CD14-positive monocyte (primary cell): ENCODE measurements around the gene PPP6C. TPM values are rescaled to one million over a fixed set of nuclear protein-coding genes. Genes with fewer than 3 reads are reported as not detected.

Source experiments
- DNase-seq, 3 donors: peaks; one replicate each; pipeline ENCODE4 v3.0.0-alpha.2; 2011 to 2022
- H2AFZ ChIP-seq: 2 replicates; pipeline ENCODE4 v1.6.0; 2012; ENCODE audit warnings: mild to moderate bottlenecking, low read depth, low read length, inconsistent platforms; ENCODE audit not compliant: insufficient read depth, poor library complexity, severe bottlenecking
- H3K27ac ChIP-seq, 2 donors: 1 replicate in 1 of 2; 2 replicates in 1 of 2; pipeline ENCODE4 v1.5.1; 2012 to 2013; ENCODE audit warnings: low read length in 2 of 2, control low read depth in 1 of 2, inconsistent platforms in 1 of 2, low read depth in 1 of 2, mild to moderate bottlenecking in 1 of 2
- H3K27me3 ChIP-seq, 2 donors: one replicate each; pipeline versions ENCODE4 v1.6.0 to v1.6.1; 2011 to 2013; ENCODE audit warnings: low read length in 2 of 2; ENCODE audit not compliant: control insufficient read depth in 2 of 2, insufficient read depth in 2 of 2
- H3K36me3 ChIP-seq, 2 donors: replicated peaks in 1 of 2; 1 replicate in 1 of 2; 2 replicates in 1 of 2; pipeline versions ENCODE4 v1.5.1 to v1.6.1; 2012 to 2013; ENCODE audit warnings: low read length in 2 of 2, control low read depth in 1 of 2, inconsistent platforms in 1 of 2, mild to moderate bottlenecking in 1 of 2; ENCODE audit not compliant: insufficient read depth in 2 of 2, control insufficient read depth in 1 of 2
- H3K4me1 ChIP-seq, 2 donors: 1 replicate in 1 of 2; 2 replicates in 1 of 2; pipeline versions ENCODE4 v1.5.1 to v1.6.1; 2012 to 2013; ENCODE audit warnings: low read length in 2 of 2, control low read depth in 1 of 2, inconsistent platforms in 1 of 2, mild to moderate bottlenecking in 1 of 2, moderate library complexity in 1 of 2; ENCODE audit not compliant: insufficient read depth in 2 of 2, control insufficient read depth in 1 of 2
- H3K4me2 ChIP-seq: replicated peaks from 2 replicates; pipeline ENCODE3; 2012; ENCODE audit warnings: low read length, moderate library complexity, mild to moderate bottlenecking; ENCODE audit not compliant: poor library complexity, severe bottlenecking; ENCODE audit errors: extremely low read depth
- H3K4me3 ChIP-seq, 3 experiments: fragments of 200-600 bp in 1 of 3; sonication (generic) in 1 of 3; replicated peaks in 1 of 3; 1 replicate in 2 of 3; 2 replicates in 1 of 3; pipeline ENCODE4 v1.5.1; 2011 to 2013; ENCODE audit warnings: low read length in 3 of 3, mild to moderate bottlenecking in 3 of 3, control low read depth in 2 of 3, low read depth in 2 of 3, inconsistent platforms in 1 of 3, moderate library complexity in 1 of 3
- H3K79me2 ChIP-seq: 2 replicates; pipeline ENCODE4 v1.6.0; 2012; ENCODE audit warnings: mild to moderate bottlenecking, control low read depth, inconsistent platforms, low read length, moderate library complexity; ENCODE audit not compliant: insufficient read depth
- H3K9ac ChIP-seq: 2 replicates; pipeline ENCODE4 v1.6.0; 2017; ENCODE audit warnings: low read length, mild to moderate bottlenecking; ENCODE audit not compliant: insufficient read depth, poor library complexity, severe bottlenecking
- H3K9me3 ChIP-seq, 2 donors: replicated peaks in 1 of 2; 1 replicate in 1 of 2; 2 replicates in 1 of 2; pipeline versions ENCODE4 v1.5.1 to v1.6.1; 2012 to 2013; ENCODE audit warnings: low read length in 2 of 2, control low read depth in 1 of 2; ENCODE audit not compliant: control insufficient read depth in 1 of 2, insufficient read depth in 1 of 2
- H4K20me1 ChIP-seq: 2 replicates; pipeline ENCODE4 v1.6.0; 2012; ENCODE audit warnings: mild to moderate bottlenecking, low read length, control low read depth, moderate library complexity; ENCODE audit not compliant: insufficient read depth
- H3K27ac Mint-ChIP-seq, 7 donors: one replicate each; pipeline ENCODE4 v1.8.0; 2020; ENCODE audit warnings: mild to moderate bottlenecking in 7 of 7, mixed read lengths in 7 of 7, moderate library complexity in 6 of 7, inconsistent platforms in 2 of 7
- H3K27me3 Mint-ChIP-seq, 3 donors: one replicate each; pipeline ENCODE4 v1.8.0; 2021 to 2022; ENCODE audit warnings: low read depth in 3 of 3, mild to moderate bottlenecking in 3 of 3, mixed read lengths in 3 of 3, moderate library complexity in 3 of 3, inconsistent platforms in 1 of 3
- H3K36me3 Mint-ChIP-seq, 2 donors: one replicate each; pipeline ENCODE4 v1.8.0; 2020; ENCODE audit warnings: mixed read lengths in 2 of 2, inconsistent platforms in 1 of 2, mild to moderate bottlenecking in 1 of 2
- H3K4me1 Mint-ChIP-seq: one replicate; pipeline ENCODE4 v1.8.0; 2020; ENCODE audit warnings: mild to moderate bottlenecking, mixed read lengths
- H3K4me3 Mint-ChIP-seq, 2 donors: one replicate each; pipeline ENCODE4 v1.8.0; 2020; ENCODE audit warnings: mild to moderate bottlenecking in 2 of 2, mixed read lengths in 2 of 2, moderate library complexity in 1 of 2
- H3K9me3 Mint-ChIP-seq, 7 donors: one replicate each; pipeline ENCODE4 v1.8.0; 2020 to 2022; ENCODE audit warnings: mixed read lengths in 7 of 7, mild to moderate bottlenecking in 6 of 7, moderate library complexity in 6 of 7, inconsistent platforms in 2 of 7
- CTCF ChIP-seq: fragments of 200-600 bp; IDR thresholded peaks from one replicate; pipeline ENCODE4 v1.8.0; 2022; ENCODE audit warnings: antibody characterized with exemption, mild to moderate bottlenecking
- WGBS: methylation state at CpG from one replicate; pipeline ENCODE4 v1.1.5; 2013; ENCODE audit warnings: missing lambda C conversion rate; ENCODE audit not compliant: insufficient coverage; 5-methylcytosine and 5-hydroxymethylcytosine counted together
- intact Hi-C, 2 donors: fragments of 100-400 bp; cut with micrococcal nuclease; formaldehyde crosslinking; loops; one replicate each; pipeline versions ENCODE4 v1.15.0 to v1.15.1; 2023
- polyA plus RNA-seq, 3 donors: library from polyadenylated mRNA; depleted of rRNA in 1 of 3; unstranded in 2 of 3; stranded (reverse) in 1 of 3; fragments of 300-500 nt in 2 of 3; fragments of >200 nt in 1 of 3; fragmentation: Illumina TruSeq in 2 of 3; gene quantifications; 1 replicate in 2 of 3; 2 replicates in 1 of 3; pipeline ENCODE4 v1.2.3, GENCODE V29; 2012 to 2021

The PPP6C gene
- polyA plus RNA-seq, 3 donors: 20.0 to 48.1 (median 36.9) TPM

GRCh38 chr9:125103021-125103420 lies 86.6 kb downstream of the PPP6C start:
- Histone ChIP-seq H3K27ac (no peak overlapping the region), H3K4me1 (no peaks in the 10 kb centered on the region), H3K79me2 (no peaks in the 10 kb centered on the region), H4K20me1 (no peaks in the 10 kb centered on the region), H3K4me3 (no peak overlapping the region), H2AFZ (no peak overlapping the region), H3K4me2 (no peak overlapping the region), H3K9ac (no peak overlapping the region), H3K27me3 (no peaks in the 10 kb centered on the region), H3K36me3 (no peaks in the 10 kb centered on the region), H3K9me3 (no peaks in the 10 kb centered on the region)
- Mint-ChIP-seq H3K4me1 (no peaks in the 10 kb centered on the region), H3K9me3 (peaks cover 0 to 4% (median 2%) of the 10 kb centered on the region in 7 donors), H3K27ac (no peak overlapping the region), H3K4me3 (no peak overlapping the region), H3K36me3 (no peaks in the 10 kb centered on the region), H3K27me3 (peaks cover 0 to 1% (median 0%) of the 10 kb centered on the region in 3 donors)
- DNase-seq: no peak
- intact Hi-C loops: no loop called here
- no peak for TF ChIP-seq CTCF
- no CpG with 5 or more reads among the region's 1 CpG for WGBS

DNA sequence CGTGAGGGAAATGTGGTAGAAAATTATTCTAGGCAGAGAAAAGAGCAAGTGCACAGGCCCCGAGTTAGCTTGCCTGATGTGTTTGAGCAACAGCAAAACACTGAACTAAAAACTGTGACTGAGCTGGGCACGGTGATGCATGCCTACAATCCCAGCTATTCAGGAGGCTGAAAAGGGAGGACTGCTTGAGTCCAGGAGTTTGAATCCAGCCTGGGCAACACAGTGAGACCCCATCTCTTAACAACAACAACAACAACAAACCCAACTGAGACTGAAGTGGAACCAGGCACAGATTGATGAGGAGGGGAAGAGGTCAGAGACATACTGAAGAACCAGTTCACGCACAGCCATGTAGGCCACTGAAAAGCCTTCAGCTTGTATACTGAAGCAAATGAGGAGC lies 88.8 kb downstream of the PPP6C start:
- no peak for TF ChIP-seq CTCF
- Histone ChIP-seq H3K36me3 (no peaks in the 10 kb centered on the region), H4K20me1 (no peaks in the 10 kb centered on the region), H3K27me3 (no peaks in the 10 kb centered on the region), H3K9me3 (peaks cover 0 to 4% of the 10 kb centered on the region in 2 donors), H3K4me1 (no peaks in the 10 kb centered on the region), H2AFZ (no peak overlapping the region), H3K4me3 (no peak overlapping the region), H3K79me2 (no peaks in the 10 kb centered on the region), H3K27ac (no peak overlapping the region), H3K4me2 (no peak overlapping the region), H3K9ac (no peak overlapping the region)
- peaks cover 0 to 2% of the 10 kb centered on the region in 2 donors for H3K36me3 Mint-ChIP-seq
- H3K4me1 Mint-ChIP-seq: no peaks in the 10 kb centered on the region
- intact Hi-C loops: no loop called here
- no peak overlapping the region for H3K27ac Mint-ChIP-seq
- no peak for DNase-seq
- no peak overlapping the region for H3K4me3 Mint-ChIP-seq
- WGBS: 97% methylated on average over 4 of the region's 4 CpGs
- no peaks in the 10 kb centered on the region for H3K27me3 Mint-ChIP-seq
- peaks cover 0 to 7% (median 5%) of the 10 kb centered on the region in 7 donors for H3K9me3 Mint-ChIP-seq
